ENCODE measurements around the gene ITGA11. TPM values are rescaled to one million over a fixed set of nuclear protein-coding genes. Genes with fewer than 3 reads are reported as not detected.
"Not testable (repeated sequence)": the region's sequence is repeated elsewhere in the genome, so short reads cannot be mapped to it uniquely, and the experiment has no call there.

ITGA11 gene
- total RNA-seq, 2 donors from 2014 or later = 22.4 to 23.8 TPM

- intact Hi-C loops (cut with DNase I) = no loop called here
- ATAC-seq = no peak
- DNase-seq = no peak
These were observed 30.2 kb downstream of the ITGA11 start for GRCh38 chr15:68401496-68402431.

- ATAC-seq = no peak
- intact Hi-C loops (cut with DNase I) = no loop called here
- DNase-seq = no peak
These were observed 31.9 kb downstream of the ITGA11 start for GRCh38 chr15:68400066-68400456.

- intact Hi-C loops (cut with DNase I) = no loop called here
- ATAC-seq = no peak
- no peak for DNase-seq
These were observed 32.6 kb downstream of the ITGA11 start for GRCh38 chr15:68399096-68400065.

- DNase-seq; ATAC-seq; intact Hi-C loops (cut with DNase I): not testable (repeated sequence)
These were observed 34.0 kb downstream of the ITGA11 start for GRCh38 chr15:68397999-68398398.

GRCh38 chr15:68396068-68396467, 35.9 kb downstream of the ITGA11 start:
- DNase-seq = no peak
- intact Hi-C loops (cut with DNase I) = no loop called here

GRCh38 chr15:68391121-68391520, 40.8 kb downstream of the ITGA11 start:
- DNase-seq (no peak), ATAC-seq (no peak)
- intact Hi-C loops (cut with DNase I) = no loop called here

More at GRCh38 chr15:68396068-68396467, 35.9 kb downstream of the ITGA11 start:
- ATAC-seq = no peak

- ATAC-seq (no peak), DNase-seq (no peak)
- intact Hi-C loops (cut with DNase I) = no loop called here
These were observed 41.8 kb downstream of the ITGA11 start for GRCh38 chr15:68389936-68390817.

- ATAC-seq (no peak), DNase-seq (no peak)
- intact Hi-C loops (cut with DNase I) = no loop called here
These were observed 42.7 kb downstream of the ITGA11 start for GRCh38 chr15:68389041-68389930.

- DNase-seq (no peak), ATAC-seq (no peak)
- intact Hi-C loops (cut with DNase I) = no loop called here
These were observed 44.4 kb downstream of the ITGA11 start for GRCh38 chr15:68387381-68388143.

- DNase-seq = no peak
- intact Hi-C loops (cut with DNase I) = no loop called here
These were observed 45.2 kb downstream of the ITGA11 start for GRCh38 chr15:68386587-68387288.

GRCh38 chr15:68385671-68386586, 46.0 kb downstream of the ITGA11 start:
- intact Hi-C loops (cut with DNase I) = no loop called here
- ATAC-seq (no peak), DNase-seq (no peak)

More at GRCh38 chr15:68386587-68387288, 45.2 kb downstream of the ITGA11 start:
- no peak for ATAC-seq

GRCh38 chr15:68385240-68385561, 46.8 kb downstream of the ITGA11 start:
- intact Hi-C loops (cut with DNase I) = no loop called here
- ATAC-seq (no peak), DNase-seq (no peak)

- ATAC-seq (peak; percentile 73 to 89), DNase-seq (peak; percentile 49)
- intact Hi-C loops (cut with DNase I) = loop anchor here (5.0 kb wide), 1 partner anchor 132 kb away; no protein-coding TSS in a partner anchor
These were observed 47.3 kb downstream of the ITGA11 start for GRCh38 chr15:68384451-68385239.

- no peak for DNase-seq
- intact Hi-C loops (cut with DNase I) = loop anchor here (2.0 to 5.0 kb wide), 2 partner anchors 77 to 131 kb away; no protein-coding TSS in a partner anchor
- peak; percentile 32 to 41 for ATAC-seq
These were observed 48.5 kb downstream of the ITGA11 start for GRCh38 chr15:68383161-68384074.

Data from left cardiac atrium (tissue), 4 donors.